Measurements from ENCODE around the gene SLC4A3.

DNA sequence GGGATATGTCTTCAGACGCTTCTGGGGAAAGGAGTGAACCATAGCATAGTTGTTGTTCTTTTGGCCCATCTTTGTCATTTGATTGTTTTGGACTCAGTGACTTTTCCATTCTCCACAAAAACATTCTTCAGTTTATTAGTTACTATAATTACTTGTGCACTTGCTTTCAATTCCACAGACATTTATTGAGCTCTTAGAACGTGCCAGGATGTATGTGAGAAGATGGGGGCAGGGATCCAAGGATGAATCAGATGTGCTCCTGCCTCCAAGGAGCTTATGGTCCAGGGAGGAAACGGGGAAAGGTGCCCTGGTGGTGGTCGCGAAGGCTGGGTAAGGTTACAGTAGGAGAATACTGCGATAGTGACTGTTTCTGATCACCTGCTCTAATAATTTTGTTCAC is 6.9 kb upstream of the SLC4A3 start:
- TF ChIP-seq, protein P1, sequence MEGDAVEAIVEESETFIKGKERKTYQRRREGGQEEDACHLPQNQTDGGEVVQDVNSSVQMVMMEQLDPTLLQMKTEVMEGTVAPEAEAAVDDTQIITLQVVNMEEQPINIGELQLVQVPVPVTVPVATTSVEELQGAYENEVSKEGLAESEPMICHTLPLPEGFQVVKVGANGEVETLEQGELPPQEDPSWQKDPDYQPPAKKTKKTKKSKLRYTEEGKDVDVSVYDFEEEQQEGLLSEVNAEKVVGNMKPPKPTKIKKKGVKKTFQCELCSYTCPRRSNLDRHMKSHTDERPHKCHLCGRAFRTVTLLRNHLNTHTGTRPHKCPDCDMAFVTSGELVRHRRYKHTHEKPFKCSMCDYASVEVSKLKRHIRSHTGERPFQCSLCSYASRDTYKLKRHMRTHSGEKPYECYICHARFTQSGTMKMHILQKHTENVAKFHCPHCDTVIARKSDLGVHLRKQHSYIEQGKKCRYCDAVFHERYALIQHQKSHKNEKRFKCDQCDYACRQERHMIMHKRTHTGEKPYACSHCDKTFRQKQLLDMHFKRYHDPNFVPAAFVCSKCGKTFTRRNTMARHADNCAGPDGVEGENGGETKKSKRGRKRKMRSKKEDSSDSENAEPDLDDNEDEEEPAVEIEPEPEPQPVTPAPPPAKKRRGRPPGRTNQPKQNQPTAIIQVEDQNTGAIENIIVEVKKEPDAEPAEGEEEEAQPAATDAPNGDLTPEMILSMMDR (conservative IDR thresholded peaks at IDR 0.05; ENCODE audit: low read depth, low read length) = no peak
- TF ChIP-seq EZH2 (IDR thresholded peaks at IDR 0.05; ENCODE audit: borderline replicate concordance, low read depth, low read length, poor library complexity, severe bottlenecking) = no peak
